ENCODE data around the gene GABRP. TPM values are rescaled to one million over a fixed set of nuclear protein-coding genes. Genes with fewer than 3 reads are reported as not detected.

GABRP gene
- total RNA-seq, 1 donor from 2014 or later, result 0.49 TPM

- Histone ChIP-seq H3K27ac (replicated peaks) (no peak overlapping the region), H3K4me3 (no peak overlapping the region), H3K4me1 (no peaks in the 10 kb centered on the region), H3K36me3 (no peaks in the 10 kb centered on the region), H3K9me3 (replicated peaks) (no peaks in the 10 kb centered on the region), H3K27me3 (ENCODE audit: low read depth) (peaks cover 14% of the 10 kb centered on the region)
- no peak for DNase-seq
- intact Hi-C loops (cut with micrococcal nuclease), result no loop called here
- TF ChIP-seq CTCF (IDR thresholded peaks at IDR 0.05; ENCODE audit: borderline replicate concordance), result no peak
Observed at GRCh38 chr5:170813231-170813630, 29.7 kb downstream of the GABRP start.

GRCh38 chr5:170817195-170817594 lies 33.7 kb downstream of the GABRP start:
- intact Hi-C loops (cut with micrococcal nuclease), result no loop called here
- no peaks in the 10 kb centered on the region for H3K9me3 ChIP-seq (replicated peaks)
- H3K27ac ChIP-seq (replicated peaks), result no peak overlapping the region
- H3K27me3 ChIP-seq (ENCODE audit: low read depth), result peaks cover 10% of the 10 kb centered on the region
- TF ChIP-seq CTCF (IDR thresholded peaks at IDR 0.05; ENCODE audit: borderline replicate concordance), result no peak
- DNase-seq, result no peak
- H3K36me3 ChIP-seq, result no peaks in the 10 kb centered on the region
- H3K4me3 ChIP-seq, result no peak overlapping the region
- no peaks in the 10 kb centered on the region for H3K4me1 ChIP-seq

- Histone ChIP-seq H3K4me3 (no peak overlapping the region), H3K4me1 (no peaks in the 10 kb centered on the region), H3K27me3 (ENCODE audit: low read depth) (peaks cover 10% of the 10 kb centered on the region), H3K9me3 (replicated peaks) (no peaks in the 10 kb centered on the region), H3K27ac (replicated peaks) (no peak overlapping the region), H3K36me3 (no peaks in the 10 kb centered on the region)
- DNase-seq, result no peak
- intact Hi-C loops (cut with micrococcal nuclease), result no loop called here
- TF ChIP-seq CTCF (IDR thresholded peaks at IDR 0.05; ENCODE audit: borderline replicate concordance), result no peak
Observed at GRCh38 chr5:170818232-170818631, 34.7 kb downstream of the GABRP start.

GRCh38 chr5:170819824-170820223 lies 36.3 kb downstream of the GABRP start:
- no peak overlapping the region for H3K4me3 ChIP-seq
- H3K4me1 ChIP-seq, result no peaks in the 10 kb centered on the region
- no peak for TF ChIP-seq CTCF (IDR thresholded peaks at IDR 0.05; ENCODE audit: borderline replicate concordance)
- no peaks in the 10 kb centered on the region for H3K9me3 ChIP-seq (replicated peaks)
- H3K36me3 ChIP-seq, result no peaks in the 10 kb centered on the region
- intact Hi-C loops (cut with micrococcal nuclease), result no loop called here
- H3K27ac ChIP-seq (replicated peaks), result no peak overlapping the region
- peaks cover 3% of the 10 kb centered on the region for H3K27me3 ChIP-seq (ENCODE audit: low read depth)
- DNase-seq, result no peak

GRCh38 chr5:170821257-170821800 lies 37.8 kb downstream of the GABRP start:
- Histone ChIP-seq H3K36me3 (no peaks in the 10 kb centered on the region), H3K9me3 (replicated peaks) (peaks cover 10% of the 10 kb centered on the region), H3K27ac (replicated peaks) (no peak overlapping the region), H3K4me3 (no peak overlapping the region), H3K4me1 (no peaks in the 10 kb centered on the region), H3K27me3 (ENCODE audit: low read depth) (no peaks in the 10 kb centered on the region)
- intact Hi-C loops (cut with micrococcal nuclease), result no loop called here
- DNase-seq, result no peak
- TF ChIP-seq CTCF (IDR thresholded peaks at IDR 0.05; ENCODE audit: borderline replicate concordance), result no peak

All from left ventricle myocardium inferior (tissue), 1 donor.